Fibroblast of villous mesenchyme (primary cell): ENCODE results near the gene GRID2IP. TPM values are rescaled to one million over a fixed set of nuclear protein-coding genes. Genes with fewer than 3 reads are reported as not detected.

Source experiments
- DNase-seq: peaks from one replicate; pipeline ENCODE4 v3.0.0-alpha.2; 2010; ENCODE audit warnings: low read depth
- H3K4me3 ChIP-seq: 2 replicates; pipeline ENCODE4 v1.5.1; 2011; ENCODE audit warnings: low read depth, mild to moderate bottlenecking, low read length
- CTCF ChIP-seq: IDR thresholded peaks from 2 replicates; pipeline ENCODE4 v1.5.1; 2012; ENCODE audit warnings: low read depth, mild to moderate bottlenecking, low read length; ENCODE audit not compliant: insufficient read depth
- total RNA-seq: library from RNA; depleted of rRNA; stranded (reverse); fragments of >200 nt; gene quantifications from 2 replicates; pipeline ENCODE4 v1.2.3, GENCODE V29; 2012

GRID2IP gene
- total RNA-seq, 1 donor: not detected

DNA sequence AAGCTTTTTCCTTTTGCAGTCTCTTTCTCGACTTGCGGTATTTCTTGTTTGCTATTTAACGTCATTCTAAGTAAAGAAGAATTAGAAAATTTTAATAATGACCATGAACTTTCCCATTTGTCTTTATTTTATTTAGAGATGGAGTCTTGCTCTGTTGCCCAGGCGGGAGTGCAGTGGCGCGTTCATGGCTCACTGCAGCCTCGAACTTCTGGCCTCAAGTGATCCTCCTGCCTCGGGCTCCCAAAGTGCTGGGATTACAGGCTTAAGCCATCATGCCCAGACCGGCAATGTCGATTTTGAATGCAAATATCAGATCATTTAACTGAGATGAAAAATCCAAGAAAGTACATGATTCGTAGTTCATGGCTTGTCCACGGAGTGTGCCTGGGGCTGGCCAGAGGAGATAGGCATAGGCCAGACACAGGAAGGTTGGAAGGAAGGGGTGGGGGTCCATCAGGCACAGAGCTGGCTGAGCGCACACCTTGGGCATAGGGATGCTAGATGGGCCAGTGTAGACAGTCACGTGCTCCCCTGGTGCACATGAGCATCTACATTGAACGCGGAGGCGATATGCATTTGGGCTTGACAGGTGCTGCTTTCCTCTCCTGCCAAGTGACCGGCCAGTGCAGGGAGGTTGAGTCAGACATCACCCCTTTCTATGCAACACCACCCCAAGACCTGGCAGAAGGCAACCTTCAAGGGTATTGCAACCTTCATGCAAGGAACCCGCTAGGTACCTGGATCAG, 64.7 kb downstream of the GRID2IP start:
- no peak overlapping the region for H3K4me3 ChIP-seq
- no peak for TF ChIP-seq CTCF
- DNase-seq: no peak

DNA sequence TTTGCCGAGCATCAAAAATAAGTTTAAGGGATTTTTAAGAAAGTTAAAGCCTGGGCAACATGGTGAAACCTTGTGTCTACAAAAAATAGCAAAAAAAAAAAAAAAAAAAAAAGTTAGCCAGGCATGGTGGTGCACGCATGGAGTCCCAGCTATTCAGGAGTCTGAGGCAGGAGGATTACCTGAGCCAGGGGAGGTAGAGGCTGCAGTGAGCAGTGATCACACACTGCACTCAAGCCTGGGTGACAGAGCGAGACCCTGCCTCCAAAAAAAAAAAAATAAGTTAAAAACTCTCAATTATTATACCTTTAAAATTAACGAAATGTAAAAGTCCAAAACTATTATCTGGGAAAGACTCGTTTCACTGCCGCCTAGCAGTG, 68.5 kb downstream of the GRID2IP start:
- no peak for DNase-seq
- TF ChIP-seq CTCF: no peak
- peak overlapping the region; percentile 94 for H3K4me3 ChIP-seq

GRCh38 chr7:6482307-6482706, 69.0 kb downstream of the GRID2IP start:
- TF ChIP-seq CTCF: no peak
- H3K4me3 ChIP-seq: peak overlapping the region; percentile 94
- DNase-seq: no peak

GRCh38 chr7:6481445-6481844, 69.8 kb downstream of the GRID2IP start:
- no peak for DNase-seq
- peak overlapping the region; percentile 52 for H3K4me3 ChIP-seq
- no peak for TF ChIP-seq CTCF

DNA sequence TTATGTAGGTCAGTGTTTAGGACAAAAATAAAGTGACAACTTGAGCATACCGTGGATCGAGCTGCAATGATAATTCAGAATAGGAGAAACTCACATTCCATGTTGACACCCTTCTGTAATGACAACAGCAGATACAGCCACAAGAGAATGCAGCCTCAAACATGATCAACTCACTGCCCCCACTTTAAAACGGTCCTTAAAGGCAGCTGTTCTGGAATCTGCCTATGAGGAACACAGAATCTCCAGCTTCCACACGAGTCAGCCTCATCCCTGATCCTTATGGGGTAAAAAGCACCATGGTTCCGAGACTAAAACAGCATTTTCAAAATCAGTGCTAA, 71.0 kb downstream of the GRID2IP start:
- TF ChIP-seq CTCF: no peak
- H3K4me3 ChIP-seq: peak overlapping the region; percentile 52
- no peak for DNase-seq

DNA sequence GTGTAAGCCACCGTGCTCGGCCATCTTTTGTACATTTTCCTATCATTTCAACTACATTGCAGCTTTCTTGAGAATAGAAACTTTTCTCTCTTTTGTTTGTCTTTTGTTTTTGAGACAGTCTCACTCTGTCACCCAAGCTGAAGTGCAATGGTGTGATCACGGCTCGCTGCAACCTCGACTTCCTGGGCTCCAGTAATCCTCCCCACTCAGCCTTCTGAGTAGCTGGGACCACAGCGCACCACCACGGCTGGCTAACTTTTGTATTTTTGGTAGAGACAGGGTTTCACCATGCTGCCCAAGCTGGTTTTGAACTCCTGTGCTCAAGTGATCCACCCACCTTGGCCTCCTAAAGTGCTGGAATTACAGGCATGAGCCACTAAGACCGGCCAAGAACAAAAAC, 72.2 kb downstream of the GRID2IP start:
- TF ChIP-seq CTCF: no peak
- no peak overlapping the region for H3K4me3 ChIP-seq
- no peak for DNase-seq

GRCh38 chr7:6478186-6478585, 73.1 kb downstream of the GRID2IP start:
- H3K4me3 ChIP-seq: no peak overlapping the region
- TF ChIP-seq CTCF: no peak
- DNase-seq: no peak
